NK-92 (cell line): ENCODE measurements around the gene MBD6.

Source experiments
- DNase-seq: peaks from one replicate; lab custom pipeline; 2025; ENCODE audit not compliant: unreplicated experiment; lab: John Stamatoyannopoulos, UW

Gene MBD6

GRCh38 chr12:57522011-57522886, at the start of gene MBD6:
Gene MBD6, plus strand, starts transcription at chr12:57522824. Its CDS starts 1,480 bp downstream, at chr12:57524304.
- peak; percentile 44 for DNase-seq

- no peak for DNase-seq
Observed at GRCh38 chr12:57473392-57473791, 49.2 kb upstream of the MBD6 start.

- DNase-seq, result no peak
Observed at GRCh38 chr12:57473886-57474285, 48.7 kb upstream of the MBD6 start.

GRCh38 chr12:57474430-57474829, 48.2 kb upstream of the MBD6 start:
- no peak for DNase-seq

- no peak for DNase-seq
Observed at GRCh38 chr12:57474862-57475261, 47.8 kb upstream of the MBD6 start.

GRCh38 chr12:57475271-57476161, 47.1 kb upstream of the MBD6 start:
- DNase-seq, result no peak

GRCh38 chr12:57476162-57476992, 46.2 kb upstream of the MBD6 start:
- no peak for DNase-seq

- no peak for DNase-seq
Observed at GRCh38 chr12:57476993-57477709, 45.5 kb upstream of the MBD6 start.

- DNase-seq, result no peak
Observed at GRCh38 chr12:57477710-57478681, 44.6 kb upstream of the MBD6 start.

GRCh38 chr12:57479043-57479375, 43.6 kb upstream of the MBD6 start:
- no peak for DNase-seq

GRCh38 chr12:57479376-57480115, 43.1 kb upstream of the MBD6 start, which contains the start of gene ARHGAP9:
Gene ARHGAP9, minus strand, starts transcription at chr12:57479866. Its CDS starts 460 bp downstream, at chr12:57479406.
- no peak for DNase-seq

- DNase-seq, result no peak
Observed at GRCh38 chr12:57481671-57482070, 41.0 kb upstream of the MBD6 start.

- no peak for DNase-seq
Observed at GRCh38 chr12:57483466-57483865, 39.2 kb upstream of the MBD6 start.

GRCh38 chr12:57485695-57486094, 36.9 kb upstream of the MBD6 start:
- DNase-seq, result no peak

- DNase-seq, result no peak
Observed at GRCh38 chr12:57487055-57487596, 35.5 kb upstream of the MBD6 start.

- peak; percentile 43 for DNase-seq
Observed at GRCh38 chr12:57487597-57488401, 34.8 kb upstream of the MBD6 start, which contains the start of gene MARS1. Gene MARS1, plus strand, starts transcription at chr12:57488068. Its CDS starts 23 bp downstream, at chr12:57488091.
